Measurements from ENCODE around the gene FXYD4.

FXYD4 gene

DNA sequence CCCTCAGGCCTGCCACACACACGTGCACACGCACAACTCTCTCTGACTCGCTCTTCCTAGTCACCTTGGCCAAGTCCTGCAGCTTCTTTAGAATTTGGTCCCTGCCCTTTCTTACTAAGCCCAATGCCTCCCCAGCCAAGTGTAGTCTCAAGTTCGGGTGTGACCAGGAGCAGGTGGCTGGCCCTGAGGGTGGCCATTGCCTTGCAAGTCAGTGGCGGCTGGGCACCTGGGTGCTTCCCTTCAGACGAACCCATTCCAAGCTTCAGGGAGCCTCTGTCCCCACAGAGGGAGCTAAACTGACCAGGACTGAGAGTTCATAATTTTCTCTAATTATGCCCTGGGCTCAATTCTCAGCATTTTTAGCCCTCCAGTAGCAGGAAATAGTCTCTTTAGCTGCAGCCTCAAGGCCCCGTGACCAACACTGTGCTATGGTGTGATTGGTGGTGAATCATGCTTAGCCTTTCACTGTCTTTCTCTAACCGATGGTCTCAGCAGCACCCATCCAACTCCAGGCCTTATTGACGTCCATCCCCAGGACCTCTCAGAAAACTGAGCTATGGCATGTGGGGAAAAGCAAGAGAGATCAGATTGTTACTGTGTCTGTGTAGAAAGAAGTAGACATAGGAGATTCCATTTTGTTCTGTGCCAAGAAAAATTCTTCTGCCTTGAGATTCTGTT, 34.7 kb upstream of the FXYD4 start:
- TF ChIP-seq EGR1 (IDR thresholded peaks at IDR 0.05) (no peak), EP300 (IDR thresholded peaks at IDR 0.05; ENCODE audit: borderline replicate concordance) (no peak), RAD21 (IDR thresholded peaks at IDR 0.05; ENCODE audit: low read depth) (no peak), TCF12 (IDR thresholded peaks at IDR 0.05; ENCODE audit: low read depth) (no peak), TAF1 (IDR thresholded peaks at IDR 0.05; ENCODE audit: low read depth) (no peak), NFIC (IDR thresholded peaks at IDR 0.05) (no peak)
- TF ChIP-seq, protein P1, sequence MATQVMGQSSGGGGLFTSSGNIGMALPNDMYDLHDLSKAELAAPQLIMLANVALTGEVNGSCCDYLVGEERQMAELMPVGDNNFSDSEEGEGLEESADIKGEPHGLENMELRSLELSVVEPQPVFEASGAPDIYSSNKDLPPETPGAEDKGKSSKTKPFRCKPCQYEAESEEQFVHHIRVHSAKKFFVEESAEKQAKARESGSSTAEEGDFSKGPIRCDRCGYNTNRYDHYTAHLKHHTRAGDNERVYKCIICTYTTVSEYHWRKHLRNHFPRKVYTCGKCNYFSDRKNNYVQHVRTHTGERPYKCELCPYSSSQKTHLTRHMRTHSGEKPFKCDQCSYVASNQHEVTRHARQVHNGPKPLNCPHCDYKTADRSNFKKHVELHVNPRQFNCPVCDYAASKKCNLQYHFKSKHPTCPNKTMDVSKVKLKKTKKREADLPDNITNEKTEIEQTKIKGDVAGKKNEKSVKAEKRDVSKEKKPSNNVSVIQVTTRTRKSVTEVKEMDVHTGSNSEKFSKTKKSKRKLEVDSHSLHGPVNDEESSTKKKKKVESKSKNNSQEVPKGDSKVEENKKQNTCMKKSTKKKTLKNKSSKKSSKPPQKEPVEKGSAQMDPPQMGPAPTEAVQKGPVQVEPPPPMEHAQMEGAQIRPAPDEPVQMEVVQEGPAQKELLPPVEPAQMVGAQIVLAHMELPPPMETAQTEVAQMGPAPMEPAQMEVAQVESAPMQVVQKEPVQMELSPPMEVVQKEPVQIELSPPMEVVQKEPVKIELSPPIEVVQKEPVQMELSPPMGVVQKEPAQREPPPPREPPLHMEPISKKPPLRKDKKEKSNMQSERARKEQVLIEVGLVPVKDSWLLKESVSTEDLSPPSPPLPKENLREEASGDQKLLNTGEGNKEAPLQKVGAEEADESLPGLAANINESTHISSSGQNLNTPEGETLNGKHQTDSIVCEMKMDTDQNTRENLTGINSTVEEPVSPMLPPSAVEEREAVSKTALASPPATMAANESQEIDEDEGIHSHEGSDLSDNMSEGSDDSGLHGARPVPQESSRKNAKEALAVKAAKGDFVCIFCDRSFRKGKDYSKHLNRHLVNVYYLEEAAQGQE (IDR thresholded peaks at IDR 0.05; ENCODE audit: low read depth): no peak

DNA sequence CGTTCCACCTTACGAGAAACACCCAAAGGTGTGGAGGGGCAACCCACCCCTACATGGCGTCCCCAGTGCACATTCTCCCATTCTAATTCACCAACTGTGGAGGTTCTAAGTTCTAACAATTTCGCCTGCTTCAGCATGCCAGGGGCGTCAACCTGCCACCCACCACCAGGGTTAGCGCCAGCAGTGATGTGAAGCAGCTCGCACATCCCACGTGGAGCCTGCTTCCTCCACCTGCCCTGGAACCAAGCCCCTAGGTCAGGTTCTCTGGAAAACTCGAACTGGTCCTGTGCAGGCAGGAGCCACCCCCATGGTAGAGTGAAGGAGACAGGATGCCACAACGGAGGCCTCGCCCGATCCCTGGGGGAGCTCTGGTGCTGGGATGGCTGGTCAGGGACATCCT, 33.3 kb upstream of the FXYD4 start:
- TF ChIP-seq TEAD4 (IDR thresholded peaks at IDR 0.05) (no peak), CREB1 (IDR thresholded peaks at IDR 0.05; ENCODE audit: low read depth) (no peak), FOXM1 (IDR thresholded peaks at IDR 0.05; ENCODE audit: borderline replicate concordance, low read depth) (no peak), NFIC (IDR thresholded peaks at IDR 0.05) (no peak), TAF1 (IDR thresholded peaks at IDR 0.05; ENCODE audit: low read depth) (no peak)
- TF ChIP-seq, protein P1 (IDR thresholded peaks at IDR 0.05; ENCODE audit: low read depth): no peak
- TF ChIP-seq, protein P2, sequence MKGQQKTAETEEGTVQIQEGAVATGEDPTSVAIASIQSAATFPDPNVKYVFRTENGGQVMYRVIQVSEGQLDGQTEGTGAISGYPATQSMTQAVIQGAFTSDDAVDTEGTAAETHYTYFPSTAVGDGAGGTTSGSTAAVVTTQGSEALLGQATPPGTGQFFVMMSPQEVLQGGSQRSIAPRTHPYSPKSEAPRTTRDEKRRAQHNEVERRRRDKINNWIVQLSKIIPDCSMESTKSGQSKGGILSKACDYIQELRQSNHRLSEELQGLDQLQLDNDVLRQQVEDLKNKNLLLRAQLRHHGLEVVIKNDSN (IDR thresholded peaks at IDR 0.05): no peak

DNA sequence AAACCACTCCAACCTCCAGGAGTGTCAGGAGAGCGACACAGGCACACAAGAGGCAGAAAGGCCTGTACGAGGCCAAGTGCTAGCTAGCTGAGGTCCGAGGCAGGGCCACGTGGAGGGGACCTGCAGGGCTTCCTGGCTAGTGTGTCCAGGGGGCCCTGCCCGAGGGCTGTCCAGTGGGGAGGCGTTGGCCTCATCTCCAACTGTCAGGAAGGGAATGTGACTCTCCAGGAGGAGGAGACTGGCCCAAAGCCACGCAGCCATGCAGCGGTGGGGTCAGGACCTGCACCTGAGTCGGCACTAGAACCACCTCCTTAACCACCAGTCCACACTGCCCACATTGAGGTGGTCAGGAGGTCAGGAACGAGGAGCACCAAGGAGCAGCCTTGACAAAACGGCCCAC, 32.3 kb upstream of the FXYD4 start:
- TF ChIP-seq NFIC (IDR thresholded peaks at IDR 0.05) (no peak), TAF1 (IDR thresholded peaks at IDR 0.05; ENCODE audit: low read depth) (no peak), TCF12 (IDR thresholded peaks at IDR 0.05; ENCODE audit: low read depth) (no peak), RAD21 (IDR thresholded peaks at IDR 0.05; ENCODE audit: low read depth) (no peak), EGR1 (IDR thresholded peaks at IDR 0.05) (no peak), ZBTB7A (IDR thresholded peaks at IDR 0.05; ENCODE audit: low read depth) (no peak)
- TF ChIP-seq, protein P3, sequence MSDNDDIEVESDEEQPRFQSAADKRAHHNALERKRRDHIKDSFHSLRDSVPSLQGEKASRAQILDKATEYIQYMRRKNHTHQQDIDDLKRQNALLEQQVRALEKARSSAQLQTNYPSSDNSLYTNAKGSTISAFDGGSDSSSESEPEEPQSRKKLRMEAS (IDR thresholded peaks at IDR 0.05): no peak
- TF ChIP-seq, protein P1 (IDR thresholded peaks at IDR 0.05; ENCODE audit: low read depth): no peak

DNA sequence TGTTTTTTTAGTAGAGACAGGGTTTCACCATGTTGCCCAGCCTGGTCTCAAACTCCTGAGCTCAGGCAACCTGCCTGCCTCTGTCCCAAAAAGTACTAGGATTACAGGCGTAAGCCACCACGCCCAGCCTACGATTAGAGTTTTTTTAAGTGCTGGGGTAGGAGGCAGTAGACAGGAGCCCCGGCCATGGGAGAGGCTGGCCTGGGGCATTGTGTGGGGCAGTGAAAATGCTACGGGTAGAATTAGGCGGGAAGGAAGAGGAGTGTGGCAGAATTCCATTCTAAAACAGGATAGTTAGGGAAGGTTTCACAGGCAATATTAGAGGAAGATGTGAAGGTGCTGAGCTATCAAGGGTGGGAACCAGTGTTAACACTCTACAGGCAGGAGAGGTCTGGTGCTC, 31.3 kb upstream of the FXYD4 start:
- TF ChIP-seq NFIC (IDR thresholded peaks at IDR 0.05): no peak
- TF ChIP-seq CREB1 (IDR thresholded peaks at IDR 0.05; ENCODE audit: low read depth): no peak
- TF ChIP-seq, protein P2 (IDR thresholded peaks at IDR 0.05): no peak
- TF ChIP-seq FOXM1 (IDR thresholded peaks at IDR 0.05; ENCODE audit: borderline replicate concordance, low read depth): no peak
- TF ChIP-seq TEAD4 (IDR thresholded peaks at IDR 0.05): no peak
- TF ChIP-seq, protein P1 (IDR thresholded peaks at IDR 0.05; ENCODE audit: low read depth): no peak
- no peak for TF ChIP-seq EP300 (IDR thresholded peaks at IDR 0.05; ENCODE audit: borderline replicate concordance)

Measured in Ishikawa (cell line).